K562 (cell line): Measurements from ENCODE around the gene ADAR.

ENCODE experiments used
- FOXM1 ChIP-seq, 2 experiments: fragments of 450-650 bp in 1 of 2; sonication (generic) in 1 of 2; formaldehyde crosslinking in 1 of 2; IDR thresholded peaks; 2 replicates each; pipeline versions ENCODE4 v1.6.1 to v1.9.0; 2017 to 2022; ENCODE audit warnings: low read depth in 2 of 2, mild to moderate bottlenecking in 2 of 2, missing genetic modification reagents in 1 of 2, moderate library complexity in 1 of 2
- TF ChIP-seq, protein P1 (sequence below): sonication (generic); formaldehyde crosslinking; IDR thresholded peaks from 2 replicates; pipeline ENCODE4 v1.8.1; 2022; ENCODE audit warnings: missing genetic modification reagents
- TF ChIP-seq, protein P2 (sequence below): sonication (generic); formaldehyde crosslinking; IDR thresholded peaks from 2 replicates; pipeline ENCODE4 v1.9.0; 2022; ENCODE audit warnings: mild to moderate bottlenecking, missing genetic modification reagents
- TF ChIP-seq, protein P3 (sequence below), 2 experiments: fragments of 450-650 bp; formaldehyde crosslinking in 1 of 2; IDR thresholded peaks; 2 replicates each; pipeline versions ENCODE4 v1.4.0 to v1.6.1; 2014 to 2020; ENCODE audit warnings: mild to moderate bottlenecking in 2 of 2, borderline replicate concordance in 1 of 2, low read depth in 1 of 2

DNA sequence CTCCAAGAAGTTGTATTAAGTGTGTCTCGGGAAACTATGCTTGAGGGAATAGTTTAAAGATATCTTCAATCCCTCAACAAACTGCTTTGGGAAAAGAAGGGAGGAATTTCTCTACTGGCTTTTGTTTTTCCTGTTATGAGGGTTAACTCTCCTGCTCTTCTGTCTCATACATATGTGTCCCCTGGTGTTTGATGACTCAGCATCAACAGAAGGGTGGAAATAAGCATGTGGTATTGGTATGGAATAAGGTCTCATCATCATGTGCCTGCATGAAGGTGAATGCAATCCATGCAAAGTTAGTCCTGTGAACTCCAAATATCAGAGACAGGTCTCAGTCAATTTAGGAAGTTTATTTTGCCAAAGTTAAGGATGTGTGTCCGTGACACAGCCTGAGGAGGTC, 27.2 kb upstream of the ADAR start:
- TF ChIP-seq, protein P1, sequence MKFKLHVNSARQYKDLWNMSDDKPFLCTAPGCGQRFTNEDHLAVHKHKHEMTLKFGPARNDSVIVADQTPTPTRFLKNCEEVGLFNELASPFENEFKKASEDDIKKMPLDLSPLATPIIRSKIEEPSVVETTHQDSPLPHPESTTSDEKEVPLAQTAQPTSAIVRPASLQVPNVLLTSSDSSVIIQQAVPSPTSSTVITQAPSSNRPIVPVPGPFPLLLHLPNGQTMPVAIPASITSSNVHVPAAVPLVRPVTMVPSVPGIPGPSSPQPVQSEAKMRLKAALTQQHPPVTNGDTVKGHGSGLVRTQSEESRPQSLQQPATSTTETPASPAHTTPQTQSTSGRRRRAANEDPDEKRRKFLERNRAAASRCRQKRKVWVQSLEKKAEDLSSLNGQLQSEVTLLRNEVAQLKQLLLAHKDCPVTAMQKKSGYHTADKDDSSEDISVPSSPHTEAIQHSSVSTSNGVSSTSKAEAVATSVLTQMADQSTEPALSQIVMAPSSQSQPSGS (CRISPR knock-in tag), result no peak
- TF ChIP-seq FOXM1 (IDR thresholded peaks at IDR 0.05; ENCODE audit: low read depth), result no peak
- TF ChIP-seq FOXM1 (CRISPR knock-in tag; IDR thresholded peaks at IDR 0.05; ENCODE audit: low read depth), result no peak
- TF ChIP-seq, protein P2, sequence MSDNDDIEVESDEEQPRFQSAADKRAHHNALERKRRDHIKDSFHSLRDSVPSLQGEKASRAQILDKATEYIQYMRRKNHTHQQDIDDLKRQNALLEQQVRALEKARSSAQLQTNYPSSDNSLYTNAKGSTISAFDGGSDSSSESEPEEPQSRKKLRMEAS (CRISPR knock-in tag), result no peak
- TF ChIP-seq, protein P3, sequence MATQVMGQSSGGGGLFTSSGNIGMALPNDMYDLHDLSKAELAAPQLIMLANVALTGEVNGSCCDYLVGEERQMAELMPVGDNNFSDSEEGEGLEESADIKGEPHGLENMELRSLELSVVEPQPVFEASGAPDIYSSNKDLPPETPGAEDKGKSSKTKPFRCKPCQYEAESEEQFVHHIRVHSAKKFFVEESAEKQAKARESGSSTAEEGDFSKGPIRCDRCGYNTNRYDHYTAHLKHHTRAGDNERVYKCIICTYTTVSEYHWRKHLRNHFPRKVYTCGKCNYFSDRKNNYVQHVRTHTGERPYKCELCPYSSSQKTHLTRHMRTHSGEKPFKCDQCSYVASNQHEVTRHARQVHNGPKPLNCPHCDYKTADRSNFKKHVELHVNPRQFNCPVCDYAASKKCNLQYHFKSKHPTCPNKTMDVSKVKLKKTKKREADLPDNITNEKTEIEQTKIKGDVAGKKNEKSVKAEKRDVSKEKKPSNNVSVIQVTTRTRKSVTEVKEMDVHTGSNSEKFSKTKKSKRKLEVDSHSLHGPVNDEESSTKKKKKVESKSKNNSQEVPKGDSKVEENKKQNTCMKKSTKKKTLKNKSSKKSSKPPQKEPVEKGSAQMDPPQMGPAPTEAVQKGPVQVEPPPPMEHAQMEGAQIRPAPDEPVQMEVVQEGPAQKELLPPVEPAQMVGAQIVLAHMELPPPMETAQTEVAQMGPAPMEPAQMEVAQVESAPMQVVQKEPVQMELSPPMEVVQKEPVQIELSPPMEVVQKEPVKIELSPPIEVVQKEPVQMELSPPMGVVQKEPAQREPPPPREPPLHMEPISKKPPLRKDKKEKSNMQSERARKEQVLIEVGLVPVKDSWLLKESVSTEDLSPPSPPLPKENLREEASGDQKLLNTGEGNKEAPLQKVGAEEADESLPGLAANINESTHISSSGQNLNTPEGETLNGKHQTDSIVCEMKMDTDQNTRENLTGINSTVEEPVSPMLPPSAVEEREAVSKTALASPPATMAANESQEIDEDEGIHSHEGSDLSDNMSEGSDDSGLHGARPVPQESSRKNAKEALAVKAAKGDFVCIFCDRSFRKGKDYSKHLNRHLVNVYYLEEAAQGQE (IDR thresholded peaks at IDR 0.05; ENCODE audit: borderline replicate concordance), result no peak
- TF ChIP-seq, protein P3 (CRISPR knock-in tag; IDR thresholded peaks at IDR 0.05; ENCODE audit: low read depth), result no peak
